SU-DHL-6 (cell line): ENCODE results near the gene ATP6V0A1.

Source experiments
- CTCF ChIP-seq: fragments of 200-600 bp; sonication (generic); IDR thresholded peaks from one replicate; pipeline ENCODE4 v1.5.1; 2017; ENCODE audit warnings: antibody characterized with exemption, mild to moderate bottlenecking, low read length, moderate library complexity; ENCODE audit not compliant: insufficient read depth, poor library complexity, severe bottlenecking
- EZH2phosphoT487 ChIP-seq: fragments of 200-600 bp; sonication (generic), shearing (Covaris generic); conservative IDR thresholded peaks from 2 replicates; pipeline ENCODE4 v1.6.1; 2018; ENCODE audit warnings: mild to moderate bottlenecking, antibody characterized with exemption, low read length, moderate library complexity, mixed read lengths

GRCh38 chr17:42456223-42457106, 2.2 kb upstream of the ATP6V0A1 start:
- TF ChIP-seq CTCF (no peak), EZH2phosphoT487 (no peak)
